GM21447 (cell line): ENCODE data around the gene RPS6KA3.
"Not testable (repeated sequence)": the region's sequence is repeated elsewhere in the genome, so short reads cannot be mapped to it uniquely, and the experiment has no call there.

Source experiments
- ATAC-seq: cut with Tn5 transposase; IDR thresholded peaks from one replicate; pipeline ENCODE4 v1.9.1; 2021; ENCODE audit not compliant: unreplicated experiment

Gene RPS6KA3

DNA sequence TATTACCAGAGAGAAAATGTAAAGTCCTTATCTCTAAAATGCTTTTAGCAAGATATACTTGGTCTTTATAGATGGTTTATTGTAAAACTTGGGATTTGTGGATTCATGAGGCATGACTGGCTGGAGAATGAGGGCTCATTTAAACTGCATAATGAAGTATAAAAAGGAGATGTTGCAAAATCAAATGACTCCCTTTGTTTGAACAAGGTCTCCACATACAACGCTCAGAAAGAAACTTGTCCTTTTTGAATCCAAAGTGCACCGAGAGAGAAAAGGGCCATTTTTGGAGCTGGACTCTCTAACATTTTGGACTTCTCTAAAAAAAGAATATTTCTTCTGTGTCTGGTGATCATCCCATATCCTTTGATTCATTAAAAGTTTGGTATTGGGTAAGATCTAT is 117.4 kb downstream of the RPS6KA3 start:
- no peak for ATAC-seq

DNA sequence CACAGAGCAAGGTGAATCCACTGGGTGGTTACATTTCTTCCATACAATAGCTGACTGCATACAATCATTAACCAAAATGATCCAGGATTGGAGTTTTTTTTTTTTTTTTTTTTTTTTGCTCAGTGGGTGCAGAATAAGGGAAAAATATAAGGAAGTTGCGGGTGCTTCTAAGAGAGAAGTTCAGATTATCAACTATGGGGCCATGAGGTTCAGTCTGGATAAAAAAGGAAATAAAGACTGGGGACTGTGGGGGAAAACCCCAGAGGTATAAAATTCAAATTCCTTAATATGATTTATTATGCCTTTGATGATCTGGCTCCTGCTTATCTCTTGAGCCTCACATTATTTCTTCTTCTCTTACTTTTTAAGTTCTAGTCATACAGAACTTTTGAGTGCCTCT is 119.1 kb downstream of the RPS6KA3 start:
- ATAC-seq: no peak

DNA sequence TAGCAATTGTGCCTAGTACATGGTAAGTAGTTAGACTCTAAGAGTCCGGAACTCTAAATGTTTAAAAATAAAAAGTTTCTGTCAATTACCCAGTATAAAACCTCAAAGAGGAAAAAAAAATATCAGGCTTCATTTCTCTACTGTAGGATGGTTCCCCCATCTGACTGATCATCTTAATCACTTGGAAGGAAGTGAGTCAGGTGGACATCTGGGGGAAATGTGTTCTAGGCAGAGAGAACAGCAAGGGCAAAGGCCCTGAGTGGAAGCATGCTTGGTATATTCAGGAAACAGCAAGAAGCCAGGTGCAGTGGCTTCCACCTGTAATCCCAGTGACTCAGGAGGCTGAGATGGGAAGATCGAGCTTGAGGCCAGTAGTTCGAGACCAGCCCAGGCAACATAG is 122.2 kb downstream of the RPS6KA3 start:
- ATAC-seq: no peak

DNA sequence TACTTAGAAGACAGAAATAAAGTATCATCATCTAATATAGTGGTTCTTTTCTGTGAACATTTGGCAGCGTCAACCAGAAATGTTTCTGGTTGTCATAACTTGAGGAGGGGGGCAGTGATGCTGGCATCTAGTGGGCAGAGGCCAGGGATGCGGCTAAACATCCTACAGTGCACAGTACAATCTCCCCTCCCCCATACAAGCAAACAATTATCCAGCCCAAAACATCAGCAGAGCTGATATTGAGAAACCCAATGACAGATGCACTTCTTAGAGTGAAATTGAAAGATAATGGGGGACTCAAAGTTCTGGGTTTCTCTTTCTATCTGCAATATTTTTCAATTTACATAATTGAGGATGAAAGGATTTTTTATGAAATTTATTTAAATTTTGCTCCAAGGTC is 123.1 kb downstream of the RPS6KA3 start:
- ATAC-seq: no peak

DNA sequence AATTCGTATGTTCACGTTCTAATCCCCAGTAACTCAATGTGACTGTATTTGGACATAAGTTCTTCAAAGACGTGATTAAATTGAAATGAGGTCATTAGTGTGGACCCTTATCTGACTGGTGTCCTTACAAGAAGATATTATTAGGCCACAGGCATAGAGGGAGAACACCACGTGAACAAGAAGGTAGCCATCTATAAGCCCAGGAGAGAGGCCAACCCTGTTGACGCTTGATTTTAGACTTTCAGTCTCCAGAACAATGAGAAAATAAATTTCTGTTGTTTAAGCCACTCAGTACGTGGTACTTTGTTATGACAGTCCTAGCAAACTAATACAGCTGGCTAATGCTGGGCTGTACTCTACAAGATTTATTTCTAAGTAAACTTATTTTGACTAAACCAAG is 123.6 kb downstream of the RPS6KA3 start:
- ATAC-seq: no peak

DNA sequence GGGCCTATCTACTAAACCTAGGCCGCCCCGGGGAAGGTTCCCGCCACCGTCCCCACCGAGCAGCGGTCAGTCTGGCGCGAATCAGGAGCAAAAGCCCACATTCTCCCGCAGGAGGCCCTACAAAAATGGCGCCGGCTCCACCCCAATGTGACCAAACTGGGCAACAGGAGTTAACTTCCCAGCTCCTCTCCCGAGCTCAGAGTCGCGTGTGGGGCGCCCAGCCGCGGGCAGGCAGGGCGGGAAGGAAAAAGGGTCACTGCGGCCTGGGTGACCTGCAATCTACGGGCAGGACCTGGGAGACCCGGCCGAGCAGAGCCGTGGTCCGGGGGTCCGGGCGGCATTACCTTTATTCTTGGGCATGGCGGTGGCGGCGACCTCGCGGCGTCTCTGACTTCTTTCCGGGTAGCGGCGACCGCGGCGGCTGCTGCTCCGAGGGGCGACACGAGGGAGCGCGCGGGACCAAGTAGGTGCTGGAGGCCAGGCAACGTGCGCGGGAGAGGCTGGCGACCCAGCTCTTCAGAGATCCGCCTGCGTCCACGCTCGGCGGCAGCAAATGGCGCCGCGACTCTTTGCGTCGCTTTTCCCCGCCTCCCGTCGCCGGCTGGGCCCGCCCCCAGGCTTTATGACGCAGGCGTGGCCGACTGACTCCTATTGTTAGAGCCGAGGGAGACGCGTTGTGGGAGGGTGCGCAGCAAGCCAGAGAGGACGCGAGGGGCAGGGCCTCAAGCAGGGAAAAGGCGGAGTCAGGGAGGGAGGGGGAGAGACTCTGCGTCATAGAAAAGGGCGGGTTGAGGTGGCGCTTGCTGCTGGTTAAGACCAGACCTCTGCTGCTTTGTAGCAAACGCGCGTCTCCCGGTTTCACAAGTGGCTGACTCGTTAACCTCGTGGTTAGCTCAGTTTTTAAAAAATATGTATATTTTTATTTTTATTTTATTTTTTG is 125.2 kb downstream of the RPS6KA3 start, which contains the start of gene EIF1AX:
Gene EIF1AX (minus strand): TSS at position 558 of the 940 bp plus-strand sequence. CDS start 198 bp downstream, at position 360.
- peak; percentile 97 for ATAC-seq

DNA sequence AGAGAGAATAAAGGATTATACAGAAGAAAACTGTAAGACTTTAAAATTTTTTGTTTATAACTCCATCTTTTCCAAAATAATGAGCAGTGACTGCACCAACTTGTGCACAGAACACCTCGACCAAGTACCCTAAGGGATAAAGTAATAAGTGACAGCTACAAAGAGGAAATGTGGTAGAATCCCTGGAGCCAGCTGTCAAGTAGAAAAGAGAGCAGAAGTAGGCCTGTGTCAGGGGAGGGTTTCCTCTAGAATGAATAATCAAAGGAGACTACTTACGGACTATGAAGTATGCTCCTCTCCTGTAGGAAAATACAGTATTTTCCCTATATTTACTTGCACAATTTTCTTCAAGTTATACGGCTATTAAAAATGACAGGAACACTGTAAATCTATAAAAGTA is 126.3 kb downstream of the RPS6KA3 start:
- ATAC-seq: no peak

DNA sequence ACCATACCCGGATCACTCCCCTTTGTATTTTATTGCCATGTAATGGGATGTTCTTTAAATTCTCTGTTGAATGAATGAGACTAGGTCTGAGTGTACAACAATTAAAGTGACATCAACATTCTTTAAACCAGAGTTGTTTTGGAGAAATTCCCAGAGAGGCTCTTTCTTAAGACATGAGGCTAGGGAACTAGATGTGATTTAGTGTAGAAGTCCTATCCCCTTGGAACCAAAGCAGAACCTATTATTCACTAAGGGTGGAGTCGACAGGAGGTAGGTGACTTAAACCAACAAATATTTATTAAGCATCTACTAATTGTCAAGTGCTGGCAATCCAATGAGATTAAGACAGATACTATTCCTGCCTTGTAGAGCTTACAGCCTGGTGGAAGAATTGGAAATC is 126.7 kb downstream of the RPS6KA3 start:
- ATAC-seq: no peak

DNA sequence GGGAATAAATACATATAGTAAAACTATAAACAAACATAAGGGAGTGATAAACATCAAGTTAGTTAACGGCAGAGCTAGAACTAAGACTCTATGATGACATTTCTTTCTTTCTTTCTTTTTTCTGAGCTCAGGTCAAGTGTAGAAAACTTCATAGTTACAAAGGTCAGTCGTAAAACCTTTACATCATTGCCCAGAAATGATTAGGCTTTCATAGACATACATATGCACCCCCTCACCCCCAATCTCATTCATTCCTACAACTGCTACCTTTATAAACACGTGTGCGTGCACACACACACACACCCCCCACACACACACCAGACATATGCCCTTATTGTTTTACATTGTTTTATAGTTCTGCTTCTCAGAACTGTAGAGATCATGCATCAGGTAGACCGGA is 130.8 kb downstream of the RPS6KA3 start:
- no peak for ATAC-seq

DNA sequence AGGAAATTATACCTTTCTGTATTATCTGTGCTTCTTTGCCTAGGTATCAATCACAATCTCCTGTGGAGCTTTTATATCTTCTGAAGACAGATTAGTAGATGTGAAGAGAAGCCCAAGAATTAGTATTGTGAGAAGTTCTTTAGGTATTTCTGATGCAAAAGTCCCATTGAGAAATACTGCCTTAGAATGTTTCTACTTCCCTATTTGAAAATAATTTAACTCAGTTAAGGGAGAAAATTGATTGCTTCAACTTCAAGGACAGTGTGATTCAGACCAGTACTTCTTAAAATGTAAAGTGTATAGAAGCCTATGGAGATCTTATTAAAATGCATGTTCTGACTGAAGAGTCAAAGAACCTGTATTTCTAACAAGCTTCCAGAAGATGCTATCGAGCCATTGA is 134.0 kb downstream of the RPS6KA3 start:
- no peak for ATAC-seq

DNA sequence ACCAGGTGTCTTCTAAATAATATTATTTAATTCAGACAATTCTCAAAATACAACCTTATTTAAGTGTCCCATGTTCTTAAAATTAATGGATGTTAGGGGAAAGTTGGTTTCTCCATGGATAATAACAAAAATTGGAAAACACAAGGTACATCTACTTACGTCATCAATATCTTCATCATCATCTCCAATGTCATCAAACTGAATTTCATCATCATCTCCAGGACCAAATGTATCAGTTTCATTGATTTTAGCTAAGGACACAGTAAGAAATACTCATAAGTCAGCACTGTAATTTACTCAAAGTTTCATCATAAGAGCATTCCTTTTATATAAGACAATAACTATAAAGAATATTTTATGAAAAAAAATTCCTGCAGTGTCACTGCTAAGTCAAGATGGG is 136.4 kb downstream of the RPS6KA3 start:
- ATAC-seq: no peak

DNA sequence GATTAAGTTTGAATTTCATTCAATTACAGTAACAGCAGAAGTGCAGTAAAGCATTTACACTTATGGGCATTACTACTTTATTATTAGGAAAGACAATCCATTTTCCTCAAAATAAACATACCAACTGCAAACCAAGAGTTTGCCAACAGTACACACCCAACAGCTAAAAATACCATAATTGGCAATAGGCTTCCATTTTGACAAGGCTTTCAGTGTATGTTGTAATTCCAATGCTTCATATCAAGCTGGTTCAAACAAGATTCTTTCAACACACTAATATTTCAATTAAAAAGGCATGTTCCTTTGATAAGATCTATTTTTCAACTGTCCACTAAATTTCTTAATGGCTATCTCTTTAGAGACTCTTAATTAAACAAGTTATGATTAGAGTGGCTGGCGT is 137.2 kb downstream of the RPS6KA3 start:
- no peak for ATAC-seq

DNA sequence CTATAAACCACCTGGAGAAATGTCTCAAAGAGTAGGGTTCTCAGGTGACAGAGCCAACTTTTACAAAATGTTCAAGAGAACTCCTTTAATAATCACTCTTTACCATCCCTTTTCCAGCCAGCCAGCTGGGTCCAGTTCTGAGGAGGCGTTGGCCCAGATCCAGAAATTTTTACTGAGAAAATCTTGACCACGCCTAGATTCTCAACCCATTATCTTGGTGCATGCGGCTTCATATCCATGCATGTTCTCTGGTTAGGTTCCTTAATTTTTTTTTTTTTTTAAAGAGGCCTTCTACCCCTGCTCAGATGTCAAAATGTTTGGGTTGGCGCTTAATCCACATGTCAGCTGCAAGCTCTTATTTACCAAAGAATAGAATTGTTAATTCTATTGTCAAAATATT is 138.0 kb downstream of the RPS6KA3 start:
- no peak for ATAC-seq

DNA sequence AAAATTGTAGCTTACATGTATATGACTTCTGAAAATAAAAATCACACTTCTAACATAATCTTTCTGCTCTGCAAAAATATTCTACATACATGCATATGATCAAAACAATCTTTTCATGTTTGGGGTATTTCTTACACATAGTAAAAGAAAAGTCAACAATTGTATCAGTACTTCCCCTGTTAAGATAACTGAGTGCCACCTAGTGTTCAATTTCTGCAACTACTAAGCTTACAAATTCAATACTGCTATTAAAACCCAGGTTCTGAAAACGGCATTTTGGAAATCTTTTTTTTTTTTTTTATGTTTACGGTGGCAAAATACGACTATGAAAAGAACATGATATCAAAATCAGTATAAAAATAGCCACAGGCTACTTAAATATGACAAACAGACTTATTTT is 139.3 kb downstream of the RPS6KA3 start:
- not testable (repeated sequence) for ATAC-seq

DNA sequence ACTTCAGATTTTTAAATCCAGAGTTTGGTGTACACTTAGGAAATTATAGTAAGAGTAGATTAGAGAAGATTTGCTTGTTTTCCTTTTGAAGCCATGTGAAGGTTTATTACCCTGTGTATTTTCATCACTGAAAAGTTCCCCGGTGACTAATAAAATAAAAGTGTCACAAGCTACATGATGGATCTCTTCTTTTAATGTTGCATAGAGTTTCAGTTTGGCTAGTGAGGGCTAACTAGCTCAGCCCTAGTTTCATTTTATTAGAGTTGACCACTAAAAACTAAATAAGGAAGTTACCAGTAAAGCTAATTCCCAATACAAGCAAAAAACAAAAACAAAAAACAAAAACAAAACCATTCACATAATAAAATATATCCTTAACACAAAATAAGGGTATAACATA is 139.9 kb downstream of the RPS6KA3 start:
- ATAC-seq: not testable (repeated sequence)

DNA sequence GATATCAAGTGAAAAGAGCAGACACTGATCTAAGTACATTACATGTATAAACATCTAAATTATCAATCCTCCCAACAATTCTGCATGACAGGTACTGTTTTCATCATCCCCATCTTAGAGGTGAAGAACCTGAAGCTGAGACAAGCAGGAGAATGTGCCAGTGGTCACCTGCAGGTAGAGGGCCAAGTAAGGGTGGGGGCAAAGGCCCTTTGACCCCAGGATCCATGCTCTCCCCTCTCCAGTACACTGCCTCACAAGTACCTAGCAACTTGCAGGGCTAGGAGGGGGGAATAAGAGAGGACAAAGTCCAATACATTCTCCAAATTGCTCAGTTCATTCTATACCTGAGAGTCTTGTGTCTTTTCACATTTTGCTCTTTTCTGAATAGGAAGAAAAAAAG is 141.7 kb downstream of the RPS6KA3 start:
- ATAC-seq: no peak

DNA sequence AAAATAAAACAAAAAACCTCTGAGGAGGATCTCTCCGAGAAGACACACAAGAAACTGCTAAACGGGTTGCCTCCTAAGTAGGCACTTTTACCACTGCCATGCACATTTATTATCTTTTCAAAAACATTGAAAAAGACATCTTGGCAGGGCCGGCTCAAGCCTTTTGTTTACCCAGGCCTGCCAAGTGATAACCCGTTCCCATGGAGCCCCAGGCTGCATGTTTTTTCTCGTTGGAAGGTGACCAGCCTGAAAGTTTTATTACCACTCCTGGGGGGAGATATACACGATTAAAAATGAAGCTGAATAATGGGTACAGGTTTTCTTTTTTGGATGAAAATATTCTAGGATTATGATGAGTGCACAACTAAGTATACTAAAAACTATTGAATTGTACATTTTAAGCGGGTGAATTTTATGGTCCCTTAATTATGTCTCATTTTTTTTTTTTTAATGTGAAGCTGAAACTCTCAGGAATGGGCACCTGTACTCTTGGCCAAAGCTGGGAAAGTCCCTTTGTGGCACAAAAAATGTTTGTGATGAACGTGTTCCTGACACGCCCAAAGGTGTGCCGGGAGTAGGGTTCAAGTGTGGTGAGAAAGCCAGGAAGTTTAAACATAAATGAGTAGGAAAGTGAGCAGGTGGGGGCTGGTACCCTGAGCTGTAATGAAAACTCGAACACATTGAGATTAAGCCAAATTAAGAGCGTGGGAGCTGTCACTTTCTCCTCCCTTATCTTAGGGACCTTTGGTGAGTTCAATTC is 148.5 kb downstream of the RPS6KA3 start:
- no peak for ATAC-seq

DNA sequence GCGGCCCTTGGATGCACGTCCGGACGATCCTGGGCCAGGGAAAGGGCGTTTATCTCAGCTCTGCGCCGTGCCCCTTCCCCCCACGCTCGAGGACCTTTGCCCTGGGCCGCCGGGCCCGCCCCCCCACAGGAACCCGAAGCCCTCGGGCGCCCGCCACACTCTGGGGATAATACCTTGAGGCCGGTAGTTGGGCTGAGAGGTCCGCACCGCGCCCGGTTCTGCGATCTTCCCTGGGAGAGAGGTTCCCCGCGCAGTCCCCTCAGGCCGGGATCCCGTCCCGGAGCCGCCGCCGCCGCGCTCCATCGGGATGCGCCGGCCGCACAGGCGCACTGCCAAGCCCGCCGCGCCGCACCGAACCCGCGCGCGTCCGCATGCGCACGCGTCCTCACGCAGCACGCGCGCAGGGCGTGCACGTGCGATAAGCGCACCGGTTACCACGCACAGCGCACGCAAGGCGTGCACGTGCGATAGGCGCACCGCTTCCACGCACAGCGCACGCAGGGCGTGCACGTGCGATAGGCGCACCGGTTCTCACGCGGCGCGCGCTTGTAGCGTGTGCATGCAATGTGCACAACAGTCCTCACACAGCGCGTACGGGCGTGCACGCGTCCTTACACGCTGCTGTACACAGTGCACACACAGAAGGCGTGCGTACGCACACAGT is 150.0 kb downstream of the RPS6KA3 start, which contains the start of gene MAP7D2:
Gene MAP7D2 (minus strand): TSS at position 331 of the 664 bp plus-strand sequence. CDS start 28 bp downstream, at position 303.
- no peak for ATAC-seq

DNA sequence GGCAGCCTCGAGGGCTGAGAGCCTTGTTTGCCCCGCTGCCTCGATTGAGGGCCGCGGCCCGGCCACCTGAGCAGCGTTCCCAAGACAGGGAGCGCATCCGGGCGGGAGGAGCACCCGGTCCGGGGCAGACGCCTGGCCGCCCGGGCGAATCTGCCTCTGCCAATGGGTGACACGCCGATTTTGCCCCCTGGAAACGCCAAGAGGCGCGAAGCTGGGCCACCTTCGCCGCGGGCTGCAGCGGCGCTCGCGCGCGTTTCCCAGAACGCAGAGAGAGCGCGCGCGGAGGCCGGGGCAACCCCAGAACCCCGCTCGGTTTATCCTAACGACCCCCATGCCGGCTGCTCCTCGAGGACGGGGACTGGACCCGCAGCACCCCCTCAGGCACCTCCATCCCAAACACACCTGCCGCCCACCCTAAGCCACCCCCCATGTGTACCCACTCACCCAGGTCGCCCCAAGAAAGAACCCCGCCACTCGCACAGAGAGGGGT is 150.6 kb downstream of the RPS6KA3 start:
- no peak for ATAC-seq

DNA sequence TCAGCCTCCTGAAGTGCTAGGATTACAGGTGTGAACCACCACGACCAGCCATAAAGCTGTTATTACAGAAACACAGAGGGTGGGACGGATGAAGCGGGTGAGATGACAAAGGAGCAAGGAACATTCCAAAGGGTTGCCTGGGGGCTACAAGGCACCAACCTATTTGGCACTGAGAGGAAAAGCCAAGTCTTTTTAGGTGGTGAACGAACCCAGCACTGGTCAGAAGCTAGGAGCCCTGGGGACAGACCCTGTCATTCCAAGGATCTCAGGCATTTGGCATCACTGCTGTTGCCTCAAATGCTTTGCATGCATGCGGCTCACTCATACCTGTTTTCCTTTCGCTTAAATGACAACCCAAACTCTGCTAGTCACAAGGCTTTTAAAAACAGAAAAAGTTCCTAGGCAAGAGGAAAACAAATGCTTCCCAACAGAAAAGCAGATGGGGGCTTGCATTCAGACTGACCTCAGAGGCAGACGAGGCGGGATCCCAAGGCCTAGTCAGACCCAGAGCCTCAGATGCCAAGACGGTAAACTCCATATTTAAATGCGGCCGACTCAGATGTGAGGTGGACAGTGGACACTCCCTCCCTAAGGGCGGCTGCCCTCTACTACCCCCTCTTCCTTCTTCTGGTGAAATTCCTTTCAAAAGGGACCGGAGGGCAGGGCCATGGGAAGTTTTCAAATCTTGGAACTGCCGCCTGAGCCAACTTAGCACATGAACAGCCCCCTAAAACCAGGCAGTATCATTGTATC is 154.5 kb downstream of the RPS6KA3 start:
- ATAC-seq: no peak
